Endometrial microvascular endothelial cells (primary cell): Measurements from ENCODE around the gene IL3RA. TPM values are rescaled to one million over a fixed set of nuclear protein-coding genes. Genes with fewer than 3 reads are reported as not detected.
"Not testable (repeated sequence)": the region's sequence is repeated elsewhere in the genome, so short reads cannot be mapped to it uniquely, and the experiment has no call there.

ENCODE experiments used
- in situ Hi-C: cut with HindIII; loops from 2 replicates; pipeline ENCODE4 v1.10.0; 2017; ENCODE audit warnings: low sequenced_read_pairs, low pct_unique_long_range_greater_than_20kb; ENCODE audit errors: inconsistent ontology term
- total RNA-seq: library from RNA; depleted of rRNA; stranded (reverse); fragments of >200 nt; gene quantifications from one replicate; pipeline ENCODE4 v1.2.3, GENCODE V29; 2015; ENCODE audit errors: inconsistent ontology term

Gene IL3RA
- total RNA-seq, result 12.2 TPM

DNA sequence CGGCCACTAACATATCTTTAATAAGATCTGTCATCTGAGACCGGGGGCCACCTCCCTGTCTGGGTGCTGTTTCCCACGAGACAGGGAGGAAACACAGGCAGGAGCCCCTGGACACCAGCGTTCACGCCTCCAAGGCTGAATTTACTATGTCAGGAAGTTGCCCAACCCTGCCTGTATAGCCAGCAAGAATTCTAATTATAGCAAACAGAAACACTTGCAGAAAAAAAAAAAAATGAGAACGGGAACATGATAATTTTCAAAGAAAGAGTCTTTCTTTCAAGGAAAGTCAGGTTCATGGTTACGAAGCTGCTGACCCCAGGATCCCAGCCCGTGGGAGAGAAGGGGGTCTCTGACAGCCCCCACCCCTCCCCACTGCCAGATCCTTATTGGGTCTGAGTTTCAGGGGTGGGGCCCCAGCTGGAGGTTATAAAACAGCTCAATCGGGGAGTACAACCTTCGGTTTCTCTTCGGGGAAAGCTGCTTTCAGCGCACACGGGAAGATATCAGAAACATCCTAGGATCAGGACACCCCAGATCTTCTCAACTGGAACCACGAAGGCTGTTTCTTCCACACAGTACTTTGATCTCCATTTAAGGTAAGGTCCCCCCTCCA, at the start of gene IL3RA:
Gene IL3RA (plus strand): TSS at position 455 of the 613 bp plus-strand sequence. CDS start 4,981 bp downstream, outside the sequence.
- in situ Hi-C loops, result no loop called here

DNA sequence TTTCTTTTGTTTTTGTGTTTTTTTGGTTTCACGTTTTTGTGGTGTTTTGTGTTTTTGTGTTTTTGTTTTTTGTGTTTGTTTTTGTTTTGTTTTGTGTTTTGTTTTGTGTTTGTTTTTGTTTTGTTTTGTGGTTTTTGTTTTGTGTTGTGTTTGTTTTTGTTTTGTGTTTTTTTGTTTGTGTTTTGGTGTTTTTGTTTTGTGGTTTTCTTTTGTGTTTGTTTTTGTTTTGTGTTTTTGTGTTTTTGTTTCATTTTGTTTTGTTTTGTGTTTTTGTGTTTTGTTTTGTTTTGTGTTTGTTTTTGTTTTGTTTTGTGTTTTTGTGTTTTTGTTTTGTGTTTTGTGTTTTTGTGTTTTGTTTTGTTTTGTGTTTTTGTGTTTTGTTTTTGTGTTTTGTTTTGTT, 47.0 kb upstream of the IL3RA start:
- in situ Hi-C loops, result no loop called here

- in situ Hi-C loops, result no loop called here
Measured at GRCh38 chrX:1291110-1291740, 45.4 kb upstream of the IL3RA start.

- in situ Hi-C loops, result no loop called here
Measured at GRCh38 chrX:1292575-1293290, 43.9 kb upstream of the IL3RA start.

- in situ Hi-C loops, result no loop called here
Measured at GRCh38 chrX:1294301-1295067, 42.1 kb upstream of the IL3RA start.

- in situ Hi-C loops, result no loop called here
Measured at GRCh38 chrX:1295550-1295949, 41.0 kb upstream of the IL3RA start.

DNA sequence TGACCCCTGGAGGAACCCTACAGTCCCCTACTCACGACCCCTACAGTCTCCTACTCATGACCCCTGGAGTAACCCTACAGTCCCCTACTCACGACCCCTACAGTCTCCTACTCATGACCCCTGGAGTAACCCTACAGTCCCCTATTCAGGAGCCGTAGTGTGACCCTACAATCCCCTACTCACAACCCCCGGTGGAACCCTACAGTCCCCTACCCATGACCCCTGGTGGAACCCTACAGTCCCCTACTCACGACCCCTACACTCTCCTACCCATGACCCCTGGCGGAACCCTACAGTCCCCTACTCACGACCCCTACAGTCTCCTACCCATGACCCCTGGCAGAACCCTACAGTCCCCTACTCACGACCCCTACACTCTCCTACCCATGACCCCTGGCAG, 39.0 kb upstream of the IL3RA start:
- in situ Hi-C loops, result not testable (repeated sequence)

- in situ Hi-C loops, result no loop called here
Measured at GRCh38 chrX:1300449-1300848, 36.1 kb upstream of the IL3RA start.

DNA sequence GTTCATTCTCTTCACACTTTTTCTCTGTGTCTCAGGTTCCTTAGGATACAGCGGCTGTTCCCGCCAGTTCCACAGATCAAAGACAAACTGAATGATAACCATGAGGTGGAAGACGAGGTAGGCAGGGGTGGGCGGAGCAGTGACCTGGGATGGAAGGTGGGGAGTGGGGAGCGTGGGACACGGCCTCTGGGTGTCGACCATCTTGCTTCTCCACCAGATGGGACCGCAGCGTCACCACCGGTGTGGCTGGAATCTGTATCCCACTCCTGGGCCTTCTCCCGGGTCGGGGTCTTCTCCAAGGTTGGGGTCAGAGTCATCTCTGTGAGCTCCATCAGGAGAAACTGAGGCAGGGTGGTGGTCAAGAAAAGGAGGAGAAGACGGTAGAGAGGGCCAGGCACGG, 31.2 kb upstream of the IL3RA start:
- in situ Hi-C loops, result no loop called here

DNA sequence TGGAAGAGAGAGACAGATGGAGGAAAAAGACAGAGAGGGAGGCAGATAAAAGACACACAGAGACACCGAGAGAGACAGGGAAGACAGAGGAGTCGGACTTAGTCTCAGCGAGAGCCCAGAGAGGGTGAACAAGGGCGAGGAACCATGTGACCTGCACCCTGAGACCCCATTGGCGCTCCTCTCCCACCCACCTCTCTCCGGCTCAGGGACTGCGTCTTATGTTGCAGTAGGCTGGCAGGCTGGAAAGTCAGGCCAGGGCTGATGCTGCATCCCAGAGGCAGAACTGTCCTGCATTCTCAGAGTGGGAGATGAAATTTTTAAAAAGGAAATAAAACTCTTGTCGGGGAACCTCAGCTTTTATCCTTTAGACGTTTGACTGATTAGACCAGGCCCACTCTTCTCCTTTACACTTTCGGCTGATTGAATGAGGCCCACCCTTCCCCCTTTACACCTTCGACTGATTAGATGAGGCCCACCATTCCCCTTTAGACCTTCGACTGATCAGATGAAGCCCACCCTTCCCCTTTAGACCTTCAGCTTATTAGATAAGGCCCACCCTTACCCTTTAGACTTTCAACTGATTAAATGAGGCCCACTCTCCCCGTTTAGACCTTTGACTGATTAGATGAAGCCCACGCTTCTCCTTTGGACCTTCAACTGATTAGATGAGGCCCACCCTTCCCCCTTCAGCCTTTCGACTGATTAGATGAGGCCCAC, 29.5 kb upstream of the IL3RA start:
- in situ Hi-C loops, result no loop called here

DNA sequence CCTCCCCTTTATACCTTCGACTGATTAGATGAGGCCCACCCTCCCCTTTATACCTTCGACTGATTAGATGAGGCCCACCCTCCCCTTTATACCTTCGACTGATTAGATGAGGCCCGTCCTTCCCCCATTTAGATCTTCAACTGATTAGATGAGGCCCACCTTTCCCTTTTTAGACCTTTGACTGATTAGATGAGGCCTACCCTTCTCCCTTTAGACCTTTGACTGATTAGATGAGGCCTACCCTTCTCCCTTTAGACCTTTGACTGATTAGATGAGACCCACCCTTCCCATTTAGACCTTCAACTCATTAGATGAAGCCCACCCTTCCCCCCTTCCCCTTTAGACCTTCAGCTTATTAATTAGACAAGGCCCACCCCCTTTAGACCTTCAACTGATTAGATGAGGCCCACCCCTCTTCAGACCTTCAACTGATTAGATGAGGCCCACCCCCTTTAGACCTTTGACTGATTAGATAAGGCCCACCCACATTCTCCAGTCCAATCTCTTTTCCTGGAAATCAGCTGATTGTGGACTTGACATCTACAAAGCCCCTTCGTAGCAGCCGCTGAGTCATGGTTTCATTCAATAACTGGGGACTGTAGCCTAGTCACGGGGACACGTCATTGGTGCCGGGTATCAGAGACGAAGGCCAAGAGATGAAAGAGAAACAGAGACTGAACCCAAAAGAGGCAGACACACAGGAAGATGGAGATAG, 28.8 kb upstream of the IL3RA start:
- in situ Hi-C loops, result no loop called here

DNA sequence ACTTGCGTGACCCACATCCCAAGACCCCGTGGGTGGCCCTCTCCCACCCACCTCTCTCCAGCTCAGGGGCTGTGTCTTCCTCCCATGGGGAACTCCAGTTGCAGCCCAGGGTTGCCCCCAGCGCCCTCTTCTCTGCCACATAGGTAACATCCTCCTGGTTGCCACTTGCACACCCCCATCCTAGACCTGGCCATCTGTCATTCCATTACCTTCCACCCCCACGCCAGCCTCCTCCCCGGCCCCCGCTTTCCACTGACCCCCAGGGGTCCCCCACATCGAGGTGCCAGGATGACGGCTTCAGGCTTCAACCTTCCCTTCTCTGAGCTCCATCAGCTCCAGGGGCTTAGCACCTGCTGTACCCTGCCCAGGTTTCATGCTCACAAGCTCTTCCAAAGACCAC, 28.1 kb upstream of the IL3RA start:
- in situ Hi-C loops, result no loop called here

- in situ Hi-C loops, result not testable (repeated sequence)
Measured at GRCh38 chrX:1308917-1309316, 27.7 kb upstream of the IL3RA start.

DNA sequence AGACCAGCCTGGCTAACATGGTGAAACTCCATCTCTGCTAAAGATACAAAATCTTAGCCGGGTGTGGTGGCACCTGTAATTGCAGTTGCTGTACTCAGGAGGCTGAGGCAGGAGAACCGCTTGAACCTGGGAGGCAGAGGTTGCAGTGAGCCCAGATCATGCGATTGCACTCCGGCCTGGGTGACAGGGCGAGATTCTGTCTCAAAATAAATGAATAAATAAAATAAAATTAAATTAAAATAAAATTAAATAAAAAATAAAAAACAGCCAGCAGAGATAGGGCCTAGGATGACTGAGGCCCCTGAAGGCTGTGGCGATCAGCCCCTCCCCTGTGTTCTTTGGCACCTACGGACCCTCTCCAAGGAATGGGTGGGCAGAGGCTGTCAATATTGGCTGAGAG, 22.8 kb upstream of the IL3RA start:
- in situ Hi-C loops, result no loop called here

- in situ Hi-C loops, result no loop called here
Measured at GRCh38 chrX:1316527-1316926, 20.1 kb upstream of the IL3RA start.

DNA sequence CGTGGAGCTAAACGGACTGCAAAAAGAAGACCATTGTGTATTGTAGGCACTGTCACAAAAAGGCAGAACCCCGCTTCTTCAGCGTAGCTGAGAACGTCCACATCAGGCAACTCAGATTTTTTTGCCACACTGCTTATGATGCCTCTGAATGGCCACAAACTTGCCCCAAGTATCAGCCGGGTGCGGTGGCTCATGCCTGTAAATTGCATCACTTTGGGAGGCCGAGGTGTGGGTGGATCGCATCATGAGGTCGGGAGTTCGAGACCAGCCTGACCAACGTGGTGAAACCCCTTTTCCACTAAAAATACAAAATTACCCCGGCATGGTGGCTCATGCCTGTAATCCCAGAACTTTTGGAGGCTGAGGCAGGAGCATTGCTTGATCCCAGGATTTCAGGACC, 14.9 kb upstream of the IL3RA start:
- in situ Hi-C loops, result no loop called here

- in situ Hi-C loops, result no loop called here
Measured at GRCh38 chrX:1322393-1322792, 14.2 kb upstream of the IL3RA start.

DNA sequence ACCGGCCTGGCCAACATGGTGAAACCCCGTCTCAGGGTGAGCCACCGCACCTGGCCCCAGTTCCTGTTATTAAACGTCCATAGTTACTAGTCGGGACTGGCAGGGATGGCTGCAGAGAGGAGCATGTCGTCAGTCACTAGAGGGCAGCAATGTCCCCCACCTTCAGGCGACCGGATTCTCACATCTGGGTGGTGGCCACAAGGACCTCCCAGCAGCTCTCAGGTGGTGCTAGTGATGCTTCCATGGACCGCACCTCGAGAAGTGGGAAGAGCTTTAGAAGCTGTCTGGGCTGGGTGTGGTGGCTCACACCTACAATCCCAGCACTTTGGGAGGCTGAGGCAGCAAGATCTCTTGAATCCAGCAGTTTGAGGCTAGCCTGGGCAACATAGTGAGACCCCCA, 13.3 kb upstream of the IL3RA start:
- in situ Hi-C loops, result no loop called here
